Kidney glomerular epithelial cell (primary cell): ENCODE data around the gene LPCAT2.

ENCODE experiments used
- DNase-seq: peaks from one replicate; lab custom pipeline; 2025; lab: John Stamatoyannopoulos, UW

Gene LPCAT2

DNA sequence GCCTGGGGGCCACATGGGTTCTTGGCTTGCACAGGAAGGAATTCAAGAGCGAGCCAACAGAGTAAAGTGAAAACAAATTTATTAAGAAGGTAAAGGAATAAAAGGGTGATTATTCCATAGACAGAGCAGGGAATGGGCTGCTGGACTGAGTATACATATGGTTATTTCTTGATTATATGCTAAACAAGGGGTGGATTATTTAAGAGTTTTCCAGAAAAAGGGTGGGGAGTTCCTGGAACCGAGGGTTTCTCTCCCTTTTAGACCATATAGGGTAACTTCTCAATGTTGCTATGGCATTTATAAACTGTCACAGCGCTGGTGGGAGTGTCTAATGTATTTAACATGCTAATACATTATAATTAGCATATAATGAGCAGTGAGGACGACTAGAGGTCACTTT, 27.8 kb upstream of the LPCAT2 start:
- DNase-seq: no peak

DNA sequence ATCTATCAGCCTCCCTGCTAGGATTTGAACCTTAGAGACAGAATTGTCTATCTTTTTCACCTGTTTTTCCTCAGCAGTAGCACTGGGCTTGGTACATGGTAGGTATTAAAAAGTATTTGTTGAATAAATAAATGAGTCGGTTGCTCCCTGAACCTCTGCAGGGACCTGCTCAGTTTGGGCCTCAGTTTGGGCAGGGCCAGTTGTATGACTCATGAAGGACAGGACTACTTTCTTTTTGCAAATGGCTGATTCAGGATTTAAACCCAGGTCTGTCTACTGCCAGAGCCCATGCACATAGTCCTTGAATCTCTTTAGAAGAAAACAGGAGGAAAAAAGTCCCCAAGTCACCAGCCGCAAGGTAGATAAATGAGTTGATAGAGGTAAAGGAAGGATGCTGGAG, 26.8 kb upstream of the LPCAT2 start:
- no peak for DNase-seq

DNA sequence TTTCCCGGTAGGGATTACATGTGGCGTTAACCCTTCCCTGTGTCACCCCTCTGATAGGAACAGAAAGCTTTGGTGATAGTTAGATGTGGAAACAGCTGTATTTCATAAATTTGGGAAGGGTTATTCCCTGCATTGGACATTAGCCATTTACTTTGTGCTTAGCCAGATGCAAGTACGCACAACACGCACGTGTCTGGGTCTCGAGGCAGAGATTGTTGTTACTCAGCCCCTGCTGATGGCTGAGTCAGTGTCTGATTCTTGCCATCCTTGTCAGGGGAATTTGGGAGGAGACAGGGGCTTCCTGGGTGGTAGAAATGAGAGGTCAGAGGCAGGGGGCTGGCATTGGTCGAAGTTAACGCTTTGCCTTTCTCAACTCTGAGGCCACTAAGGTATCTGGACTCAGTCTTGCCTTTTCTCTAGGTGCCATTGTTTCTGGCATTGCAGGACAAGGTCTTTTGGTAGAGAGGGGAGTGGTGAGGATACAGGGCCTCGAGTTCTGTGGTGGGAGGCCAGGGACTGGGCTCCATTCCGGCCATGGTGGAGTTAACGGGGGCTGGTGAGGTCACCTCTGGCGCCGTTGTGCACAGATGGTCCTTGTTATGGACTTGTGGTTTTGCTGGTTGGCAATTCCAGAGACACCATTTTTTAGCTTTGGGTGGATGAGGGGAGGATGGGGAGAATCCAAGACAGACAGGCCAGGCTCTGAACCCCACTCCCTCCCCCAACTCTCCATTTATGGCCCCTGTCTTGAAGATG, 21.6 kb upstream of the LPCAT2 start:
- no peak for DNase-seq

DNA sequence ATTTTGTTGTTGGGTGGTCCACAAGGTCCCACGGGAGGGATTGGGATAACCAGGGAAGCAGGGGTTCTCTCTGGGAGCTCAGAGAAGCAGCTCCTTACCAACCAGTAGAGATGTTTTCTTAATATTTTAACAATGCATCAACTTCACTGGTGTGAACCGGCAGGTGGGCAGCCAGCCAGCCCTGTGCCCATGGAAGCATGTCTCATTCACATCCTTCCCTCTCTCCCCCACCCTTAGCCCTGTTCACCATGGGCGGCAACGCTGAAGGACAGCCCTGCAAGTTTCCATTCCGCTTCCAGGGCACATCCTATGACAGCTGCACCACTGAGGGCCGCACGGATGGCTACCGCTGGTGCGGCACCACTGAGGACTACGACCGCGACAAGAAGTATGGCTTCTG, 20.6 kb upstream of the LPCAT2 start:
- peak; percentile 70 for DNase-seq

DNA sequence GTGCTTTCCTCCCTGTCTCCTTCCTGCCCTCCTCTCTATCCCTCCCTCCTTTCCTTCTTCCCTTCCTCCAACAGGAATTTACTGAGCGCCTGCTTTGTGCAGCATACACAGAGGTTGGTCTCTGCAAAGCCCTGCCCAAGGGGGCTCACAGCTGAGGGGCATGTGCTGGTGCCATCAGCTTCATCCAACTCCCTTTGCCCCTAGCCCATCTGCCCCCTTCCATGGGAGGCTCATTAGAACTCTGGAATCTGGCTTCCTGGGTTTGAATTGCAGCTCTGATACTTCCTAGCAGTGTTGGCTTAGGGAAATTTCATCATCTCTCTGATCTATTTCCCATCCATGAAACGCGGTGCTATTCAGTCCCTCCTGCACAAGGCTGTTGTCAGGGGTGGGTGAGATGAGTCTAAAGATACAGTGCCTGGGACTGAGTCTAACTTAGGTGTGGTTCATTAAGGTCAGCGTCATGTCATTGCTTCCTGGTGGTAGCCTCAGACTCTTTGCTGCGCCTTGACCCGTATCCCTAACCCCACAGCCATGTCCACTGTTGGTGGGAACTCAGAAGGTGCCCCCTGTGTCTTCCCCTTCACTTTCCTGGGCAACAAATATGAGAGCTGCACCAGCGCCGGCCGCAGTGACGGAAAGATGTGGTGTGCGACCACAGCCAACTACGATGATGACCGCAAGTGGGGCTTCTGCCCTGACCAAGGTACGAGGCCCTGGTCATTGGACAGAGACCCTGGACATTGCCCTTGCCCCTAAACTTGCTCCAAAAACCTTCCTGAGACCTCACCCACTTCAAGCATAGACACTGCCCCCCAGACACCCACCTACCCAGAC, 19.5 kb upstream of the LPCAT2 start:
- no peak for DNase-seq

DNA sequence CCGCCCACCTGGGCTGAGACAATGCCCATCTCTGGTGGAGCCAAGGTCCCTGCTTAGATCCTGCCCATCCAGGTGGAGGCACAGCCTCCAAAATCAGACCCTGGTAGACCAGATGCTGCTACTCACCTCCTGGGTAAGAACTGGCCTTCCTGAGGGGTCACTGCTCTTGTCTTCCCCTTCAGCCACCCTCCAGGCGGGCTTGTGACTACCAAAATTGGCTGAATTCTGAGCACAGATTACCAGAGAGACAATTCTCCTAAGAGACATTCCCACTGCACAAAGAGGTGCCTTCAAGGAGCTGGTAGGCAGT, 19.0 kb upstream of the LPCAT2 start:
- DNase-seq: no peak

DNA sequence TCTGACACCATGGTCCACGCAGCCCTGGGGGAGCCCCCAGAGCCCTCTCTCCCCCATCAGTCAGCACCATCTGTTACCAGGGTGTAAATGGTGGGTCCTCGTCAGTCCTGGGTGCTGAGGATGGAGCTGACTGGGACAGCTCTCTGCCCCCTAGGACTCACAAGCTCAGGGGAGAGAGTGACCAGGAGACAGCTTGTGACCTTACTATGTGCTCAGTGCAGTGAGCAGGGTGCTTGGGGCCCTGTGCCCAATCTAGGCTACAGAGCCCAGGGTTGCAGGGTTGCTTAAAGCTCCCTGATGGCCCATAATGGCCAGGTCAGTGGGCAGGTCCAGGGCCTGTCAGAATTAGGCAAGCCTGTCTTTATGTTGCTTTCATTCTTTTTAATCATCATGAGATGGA, 18.6 kb upstream of the LPCAT2 start:
- DNase-seq: no peak

DNA sequence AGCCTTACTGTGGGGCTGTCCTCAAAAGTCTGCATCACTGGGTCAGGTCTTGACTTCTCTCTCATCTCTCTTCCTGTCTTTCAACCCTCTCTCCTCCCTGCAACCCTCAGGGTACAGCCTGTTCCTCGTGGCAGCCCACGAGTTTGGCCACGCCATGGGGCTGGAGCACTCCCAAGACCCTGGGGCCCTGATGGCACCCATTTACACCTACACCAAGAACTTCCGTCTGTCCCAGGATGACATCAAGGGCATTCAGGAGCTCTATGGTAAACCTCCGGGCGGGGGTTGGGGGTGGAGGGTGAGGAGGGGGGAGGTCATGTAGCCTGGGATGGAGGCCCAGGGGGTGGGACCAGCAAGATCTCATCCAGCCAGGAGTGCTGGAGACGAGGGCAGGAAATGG, 17.2 kb upstream of the LPCAT2 start:
- no peak for DNase-seq

DNA sequence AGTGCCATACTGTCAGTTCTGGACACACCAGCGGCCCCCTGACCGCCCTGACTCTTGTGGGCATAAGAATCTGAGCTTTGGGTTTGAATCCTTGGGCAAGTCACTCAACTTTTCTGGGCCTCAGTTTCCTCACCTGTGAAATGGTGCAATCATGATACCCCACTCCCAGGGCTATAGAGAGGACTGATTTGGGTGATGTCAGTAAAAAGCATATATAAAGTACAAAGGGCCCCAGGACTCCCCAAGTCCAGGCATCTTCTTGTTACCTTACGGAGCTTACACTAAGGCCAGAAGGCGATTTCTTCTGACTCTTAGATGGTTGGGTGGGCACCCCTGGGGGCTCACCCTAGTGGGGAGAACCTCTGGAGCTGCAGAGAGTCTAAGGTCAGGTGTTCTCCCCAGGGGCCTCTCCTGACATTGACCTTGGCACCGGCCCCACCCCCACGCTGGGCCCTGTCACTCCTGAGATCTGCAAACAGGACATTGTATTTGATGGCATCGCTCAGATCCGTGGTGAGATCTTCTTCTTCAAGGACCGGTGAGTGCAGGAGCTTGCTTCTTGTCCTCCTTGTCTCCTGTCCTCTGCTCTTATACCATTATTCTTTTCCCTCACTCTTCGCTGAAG, 16.0 kb upstream of the LPCAT2 start:
- no peak for DNase-seq

DNA sequence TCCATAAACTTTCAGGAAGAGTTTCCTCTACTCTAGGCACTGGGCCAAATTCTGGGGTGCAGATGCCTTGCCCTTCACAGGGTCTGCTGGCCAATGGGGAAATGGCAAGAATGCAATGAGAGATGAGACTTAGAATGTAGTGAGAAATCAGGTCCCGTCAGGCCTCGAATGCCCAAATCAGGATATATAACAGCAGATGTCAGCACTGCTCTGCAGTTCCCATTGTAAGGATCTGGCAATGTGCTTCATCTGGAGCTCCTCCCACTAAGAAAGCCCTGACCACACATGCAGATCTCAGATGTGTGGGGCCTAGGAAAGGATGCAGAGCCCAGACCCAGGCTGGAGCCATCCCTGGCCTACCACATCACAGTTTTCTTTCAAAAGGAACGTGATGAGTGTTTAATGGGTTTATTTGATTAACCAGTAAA, 13.9 kb upstream of the LPCAT2 start:
- DNase-seq: peak; percentile 72

DNA sequence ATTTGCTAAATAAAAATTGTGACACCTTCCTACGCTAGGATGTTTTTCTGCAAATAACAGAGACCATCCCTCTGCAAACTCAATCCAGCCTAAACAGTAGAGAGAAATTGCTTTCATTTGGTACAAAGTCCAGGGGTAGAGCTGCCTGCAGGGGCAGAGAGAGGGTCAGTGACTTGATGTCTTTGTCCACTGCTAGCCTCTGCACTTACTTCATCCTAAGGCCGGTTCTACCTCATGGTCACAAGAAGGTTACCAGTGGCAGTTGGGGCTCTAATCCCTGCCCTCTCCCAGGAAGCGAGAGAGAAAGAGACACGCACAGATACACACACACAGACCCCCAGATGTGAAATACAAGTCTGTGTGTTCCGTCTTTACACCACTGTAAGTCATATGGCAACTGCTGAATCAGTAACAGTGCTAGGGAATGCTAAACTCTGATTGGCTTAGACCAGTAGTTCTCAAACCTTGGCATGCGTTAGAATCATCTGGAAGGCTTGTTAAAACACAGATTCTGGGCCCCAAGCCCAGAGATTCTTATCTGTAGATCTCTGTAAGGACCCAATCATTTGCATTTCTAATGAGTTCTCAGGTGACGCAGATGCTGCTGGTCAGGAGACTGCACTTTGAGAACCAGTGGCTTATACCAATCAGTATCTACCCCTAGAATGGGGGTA, 13.1 kb upstream of the LPCAT2 start:
- no peak for DNase-seq

DNA sequence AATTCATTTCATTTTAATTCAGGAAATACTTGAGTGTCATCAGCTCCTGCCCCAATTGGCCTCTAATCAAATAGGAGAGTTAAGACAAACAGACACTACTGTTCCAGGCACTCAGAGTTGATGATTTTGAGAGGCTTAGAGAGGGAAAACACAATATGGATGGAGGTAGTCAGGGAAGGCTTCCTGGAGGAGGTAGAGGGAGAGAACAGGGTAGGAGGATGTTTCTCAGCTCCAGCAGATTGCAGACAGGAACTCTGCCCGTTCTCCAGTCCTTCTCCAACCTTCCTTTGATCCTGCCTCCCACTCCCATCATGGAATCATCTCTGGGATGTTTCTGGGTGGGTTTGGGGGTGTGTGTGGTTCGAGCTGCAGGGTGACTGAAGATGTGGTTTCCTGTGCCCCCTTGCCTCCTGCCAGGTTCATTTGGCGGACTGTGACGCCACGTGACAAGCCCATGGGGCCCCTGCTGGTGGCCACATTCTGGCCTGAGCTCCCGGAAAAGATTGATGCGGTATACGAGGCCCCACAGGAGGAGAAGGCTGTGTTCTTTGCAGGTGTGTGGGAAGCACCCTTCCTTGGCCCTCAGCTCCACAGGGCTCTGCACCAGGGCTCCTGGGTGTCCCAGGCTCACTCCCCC, 12.2 kb upstream of the LPCAT2 start:
- DNase-seq: no peak

DNA sequence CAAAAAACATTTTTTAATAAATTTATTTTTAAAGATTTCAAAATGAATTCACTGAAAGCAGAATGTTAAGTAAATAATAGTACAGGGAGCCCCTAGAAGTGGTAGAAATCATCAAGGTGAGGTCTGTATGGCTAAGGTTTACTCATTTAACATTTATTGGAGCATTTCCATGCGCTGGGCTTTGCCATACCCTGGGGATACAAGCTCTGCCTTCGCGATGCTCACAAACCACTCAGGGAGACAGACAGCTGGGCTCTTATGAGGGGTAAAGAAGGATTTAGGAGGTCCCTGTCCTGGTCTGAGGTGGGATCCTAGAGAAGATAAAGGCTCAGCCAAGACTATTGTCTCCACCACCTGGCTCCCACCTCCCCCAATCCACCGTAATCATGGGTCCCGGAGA, 11.3 kb upstream of the LPCAT2 start:
- no peak for DNase-seq

DNA sequence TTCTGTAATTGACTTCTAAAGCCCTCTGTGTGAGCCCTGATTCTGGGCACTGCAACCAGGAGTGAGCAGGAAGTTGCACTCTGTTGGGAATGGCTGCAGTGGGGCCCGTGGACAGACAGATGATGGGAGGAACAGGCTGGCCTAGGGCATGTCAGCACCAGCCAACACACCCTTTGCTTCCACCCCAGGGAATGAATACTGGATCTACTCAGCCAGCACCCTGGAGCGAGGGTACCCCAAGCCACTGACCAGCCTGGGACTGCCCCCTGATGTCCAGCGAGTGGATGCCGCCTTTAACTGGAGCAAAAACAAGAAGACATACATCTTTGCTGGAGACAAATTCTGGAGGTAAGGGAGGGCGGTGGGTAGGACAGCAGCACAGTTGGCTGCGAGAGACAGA, 10.8 kb upstream of the LPCAT2 start:
- no peak for DNase-seq

DNA sequence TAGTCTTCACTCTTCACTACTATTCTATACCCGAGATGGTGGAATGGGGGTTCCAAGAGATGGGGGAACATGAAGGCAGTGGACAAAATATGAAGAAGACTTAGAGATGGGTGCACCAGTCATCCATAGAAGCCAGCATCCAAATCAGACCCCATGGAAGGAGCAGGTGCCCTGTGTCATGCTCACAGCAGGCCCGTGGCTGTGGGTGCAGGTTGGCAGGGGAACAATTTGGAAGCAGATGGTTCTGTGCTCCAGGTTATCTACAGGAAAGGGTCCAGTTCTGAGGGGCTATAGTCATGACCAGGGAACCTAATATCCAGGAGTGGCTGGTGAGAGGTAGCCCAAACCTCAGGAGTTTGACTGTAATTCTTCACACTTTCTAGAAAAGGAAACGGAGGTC, 9.6 kb upstream of the LPCAT2 start:
- no peak for DNase-seq

DNA sequence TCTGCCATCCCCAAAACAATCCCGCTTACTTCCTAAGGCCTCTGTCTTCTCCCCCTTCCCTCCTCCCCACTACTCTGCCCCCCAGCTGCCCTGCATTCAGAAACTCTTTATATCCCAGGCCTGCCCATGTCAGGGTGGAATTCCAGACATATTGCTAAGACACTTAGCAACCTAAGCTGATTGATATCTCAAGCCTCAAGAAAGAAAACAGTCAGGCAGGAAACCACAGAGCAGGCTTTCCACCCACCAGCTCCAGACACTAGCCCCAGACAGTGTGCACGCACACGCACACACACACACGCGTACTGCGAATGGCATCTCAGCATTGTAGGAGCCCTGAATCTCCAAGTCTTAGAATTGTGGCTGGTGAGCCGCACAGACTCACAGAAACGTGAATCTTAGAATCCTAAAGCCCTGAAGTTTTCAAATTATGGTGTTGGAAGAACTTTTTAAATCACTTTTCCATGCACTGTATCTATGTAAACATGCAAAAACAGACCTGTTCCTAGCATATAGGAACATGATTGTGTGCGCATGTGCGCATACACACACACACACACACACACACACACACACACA, 8.8 kb upstream of the LPCAT2 start:
- DNase-seq: peak; percentile 97

DNA sequence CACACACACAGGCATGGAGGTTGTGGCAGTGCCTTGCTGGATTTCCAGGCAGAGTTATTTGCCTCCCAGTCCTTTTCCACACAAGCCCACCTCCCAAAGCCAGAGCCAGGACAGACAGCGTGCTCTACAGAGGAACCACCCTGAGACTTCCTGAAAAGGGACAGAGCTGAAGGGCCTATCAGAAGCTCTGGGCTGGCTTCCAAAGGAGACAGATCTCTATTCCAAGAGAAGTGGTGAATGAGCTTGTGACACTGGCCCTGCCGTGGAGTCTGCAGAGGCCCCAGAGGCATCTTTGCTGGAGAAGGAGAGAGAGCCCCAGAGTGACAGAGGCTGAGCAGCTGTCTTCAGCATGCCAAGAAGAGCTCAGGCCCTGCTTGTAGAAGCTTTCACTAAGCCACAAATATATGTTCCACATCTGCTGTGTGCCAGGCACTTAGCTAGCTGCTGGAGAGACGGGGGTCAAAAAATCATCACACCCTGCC, 8.3 kb upstream of the LPCAT2 start:
- DNase-seq: no peak

DNA sequence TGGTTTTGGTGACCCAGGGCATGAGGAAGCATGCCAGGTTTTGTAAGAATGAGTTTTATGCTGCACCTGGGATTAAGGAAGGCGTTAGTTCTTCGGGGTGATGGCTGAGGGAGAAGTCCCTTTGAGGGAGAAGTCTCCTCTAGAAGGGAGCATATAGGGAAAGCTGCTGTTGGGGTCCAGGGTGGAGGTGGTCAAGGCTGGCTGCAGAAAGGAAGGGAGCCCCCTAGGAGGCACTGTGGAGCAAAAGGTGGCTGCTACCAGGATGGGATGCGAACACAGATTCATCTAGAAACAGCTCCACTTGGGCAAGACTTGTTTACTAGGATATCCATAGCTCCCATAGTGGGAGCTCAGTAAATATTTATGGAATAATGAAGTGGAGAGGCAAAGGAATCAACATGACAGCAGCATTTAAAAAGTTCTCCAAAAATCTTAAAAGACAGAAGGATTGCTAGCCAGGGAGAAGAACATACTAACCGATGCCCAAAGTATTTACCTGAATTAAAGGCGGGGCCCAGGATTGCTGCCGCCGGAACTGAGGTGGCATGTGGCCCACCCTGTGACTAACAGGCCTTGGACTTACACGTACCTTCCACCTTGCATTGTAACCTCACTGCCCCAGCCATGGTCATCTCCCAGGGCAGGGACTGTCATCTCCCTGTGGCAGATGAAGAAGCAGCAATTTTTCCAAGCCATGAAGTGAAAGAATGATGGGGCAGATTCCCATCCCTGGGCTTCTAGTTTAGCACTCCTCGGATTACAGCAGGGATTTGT, 7.1 kb upstream of the LPCAT2 start:
- DNase-seq: no peak

DNA sequence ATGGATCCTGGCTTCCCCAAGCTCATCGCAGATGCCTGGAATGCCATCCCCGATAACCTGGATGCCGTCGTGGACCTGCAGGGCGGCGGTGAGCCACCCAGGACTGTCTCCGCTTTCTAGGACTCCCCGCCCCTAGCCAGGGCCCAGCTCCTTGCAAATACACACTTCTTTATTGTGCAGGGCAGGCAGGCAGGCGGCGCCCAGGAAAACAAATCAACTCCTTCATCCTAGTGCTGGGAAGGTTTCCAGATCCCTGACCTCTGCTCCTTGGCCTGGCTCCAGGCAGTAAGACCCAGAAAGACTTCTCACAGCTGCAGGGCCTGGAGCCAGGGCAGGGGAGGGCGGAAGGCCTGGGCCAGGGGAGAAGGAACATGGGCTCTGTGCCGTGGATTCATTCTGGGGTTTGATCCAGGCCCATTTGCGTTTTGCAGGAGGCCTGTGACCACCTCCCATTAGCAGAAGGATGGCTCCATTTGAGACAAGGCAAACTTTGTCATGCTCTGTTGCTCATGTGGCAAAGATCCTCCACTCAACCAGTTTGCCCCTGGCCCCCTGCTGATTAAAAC, 6.0 kb upstream of the LPCAT2 start:
- DNase-seq: peak; percentile 87

DNA sequence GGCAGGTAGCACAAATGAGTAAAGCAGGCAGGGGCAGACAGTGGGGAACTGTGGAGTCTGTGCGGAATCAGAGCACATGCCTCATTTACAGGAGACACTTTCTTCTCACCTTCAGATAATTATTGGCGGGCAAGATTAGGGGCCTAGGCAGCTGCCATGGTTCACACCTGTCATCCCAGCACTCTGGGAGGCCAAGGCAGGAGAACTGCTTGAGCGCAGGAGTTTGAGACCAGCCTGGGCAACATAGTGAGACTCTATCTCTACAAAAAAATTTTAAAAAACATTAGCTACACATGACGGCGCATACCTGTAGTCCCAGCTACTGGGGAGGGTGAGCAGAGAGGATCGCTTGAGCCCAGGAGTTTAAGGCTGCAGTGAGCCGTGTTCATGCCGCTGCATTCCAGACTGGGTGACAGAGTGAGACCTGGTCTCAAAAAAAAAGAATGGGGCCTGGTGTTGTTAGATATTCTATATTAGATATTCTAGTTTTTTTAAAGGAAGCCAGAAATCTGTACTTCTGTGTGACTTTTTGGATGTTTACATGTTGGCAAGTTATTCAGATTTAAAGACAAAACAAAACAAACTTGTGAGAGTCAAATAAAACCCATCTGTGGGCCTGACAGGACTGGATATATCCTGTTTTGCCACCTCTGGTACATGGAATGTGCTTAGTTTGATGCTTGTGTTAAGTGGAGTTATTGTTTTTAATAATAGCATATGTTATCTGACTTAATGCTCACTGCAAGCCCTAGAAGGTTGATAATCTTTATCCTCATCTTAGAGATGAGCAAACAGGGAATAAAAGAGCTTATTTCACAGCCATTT, 4.9 kb upstream of the LPCAT2 start:
- no peak for DNase-seq
